Right lung (tissue), 5 donors: ENCODE measurements around the gene ADORA2A. TPM values are rescaled to one million over a fixed set of nuclear protein-coding genes. Genes with fewer than 3 reads are reported as not detected.

Source experiments
- DNase-seq, 2 donors: peaks; one replicate each; pipeline ENCODE4 v3.0.0-alpha.2; 2013
- polyA plus RNA-seq, 5 donors: library from polyadenylated mRNA; unstranded; fragments of 120-200 nt; gene quantifications; one replicate each; pipeline versions ENCODE4 v1.2.1 to v1.2.3, GENCODE V29; 2013; ENCODE audit warnings: inconsistent platforms in 1 of 5, low replicate concordance in 1 of 5; ENCODE audit not compliant: insufficient read length in 5 of 5, insufficient read depth in 1 of 5

ADORA2A gene
- polyA plus RNA-seq, 5 donors = 17.6 to 33.5 (median 29.9) TPM

- DNase-seq = no peak
Measured at GRCh38 chr22:24402460-24403192, 24.8 kb upstream of the ADORA2A start.

GRCh38 chr22:24403346-24403745, 24.1 kb upstream of the ADORA2A start:
- no peak for DNase-seq

- no peak for DNase-seq
Measured at GRCh38 chr22:24404561-24405275, 22.7 kb upstream of the ADORA2A start.

GRCh38 chr22:24405631-24406321, 21.6 kb upstream of the ADORA2A start:
- no peak for DNase-seq

GRCh38 chr22:24406322-24407277, 20.8 kb upstream of the ADORA2A start:
- DNase-seq = no peak

GRCh38 chr22:24407278-24407665, 20.1 kb upstream of the ADORA2A start:
- DNase-seq = no peak

- DNase-seq = no peak
Measured at GRCh38 chr22:24407884-24408283, 19.5 kb upstream of the ADORA2A start.

GRCh38 chr22:24408630-24409029, 18.8 kb upstream of the ADORA2A start:
- no peak for DNase-seq

GRCh38 chr22:24409707-24410106, 17.7 kb upstream of the ADORA2A start:
- DNase-seq = no peak

- no peak for DNase-seq
Measured at GRCh38 chr22:24410110-24410856, 17.1 kb upstream of the ADORA2A start.

- no peak for DNase-seq
Measured at GRCh38 chr22:24411256-24412004, 16.0 kb upstream of the ADORA2A start.

- no peak for DNase-seq
Measured at GRCh38 chr22:24412274-24412673, 15.1 kb upstream of the ADORA2A start.

- no peak for DNase-seq
Measured at GRCh38 chr22:24413271-24413670, 14.1 kb upstream of the ADORA2A start.

GRCh38 chr22:24413736-24414385, 13.5 kb upstream of the ADORA2A start:
- no peak for DNase-seq

GRCh38 chr22:24414523-24414922, 12.9 kb upstream of the ADORA2A start:
- no peak for DNase-seq

- no peak for DNase-seq
Measured at GRCh38 chr22:24414984-24415945, 12.1 kb upstream of the ADORA2A start.

GRCh38 chr22:24416095-24416494, 11.3 kb upstream of the ADORA2A start:
- DNase-seq = no peak

- no peak for DNase-seq
Measured at GRCh38 chr22:24416611-24417010, 10.8 kb upstream of the ADORA2A start.
